ENCODE data around the gene MDH1.

The MDH1 gene

DNA sequence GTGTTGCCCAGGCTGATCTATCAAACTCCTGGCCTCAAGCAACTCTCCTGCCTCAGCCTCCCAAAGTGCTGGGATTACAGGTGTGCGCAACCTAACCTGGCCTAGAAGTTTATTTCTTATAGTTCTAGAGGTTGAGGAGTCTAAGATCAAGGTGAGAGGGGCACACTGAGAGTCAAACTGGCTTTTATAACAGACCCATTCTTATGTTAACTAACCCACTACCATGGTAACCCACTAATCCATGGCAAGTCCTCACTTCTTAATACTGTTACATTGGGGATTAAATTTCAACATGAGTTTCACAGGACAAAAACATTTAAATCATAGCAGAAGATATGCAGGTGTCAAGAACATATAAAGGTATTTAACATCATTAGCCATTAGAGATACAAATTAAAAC is 50.6 kb downstream of the MDH1 start:
- no peak for DNase-seq

DNA sequence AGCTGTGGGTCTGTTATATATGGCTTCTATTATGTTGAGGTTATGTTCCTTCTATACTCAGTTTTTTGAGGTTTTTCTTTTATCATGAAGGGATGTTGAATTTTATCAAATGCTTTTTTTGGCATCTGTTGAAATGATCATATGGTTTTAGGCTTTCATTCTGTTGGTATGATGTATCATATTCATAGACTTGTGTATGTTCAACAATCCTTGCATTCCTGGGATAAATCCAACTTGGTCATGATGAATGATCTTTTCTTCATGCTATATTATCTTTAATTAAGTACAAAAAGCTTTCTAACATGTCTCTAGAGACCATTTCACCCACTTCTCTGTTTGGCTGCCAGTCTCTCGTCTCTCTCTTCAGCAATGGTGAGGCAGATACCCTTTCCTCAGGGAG is 54.2 kb downstream of the MDH1 start:
- no peak for DNase-seq

DNA sequence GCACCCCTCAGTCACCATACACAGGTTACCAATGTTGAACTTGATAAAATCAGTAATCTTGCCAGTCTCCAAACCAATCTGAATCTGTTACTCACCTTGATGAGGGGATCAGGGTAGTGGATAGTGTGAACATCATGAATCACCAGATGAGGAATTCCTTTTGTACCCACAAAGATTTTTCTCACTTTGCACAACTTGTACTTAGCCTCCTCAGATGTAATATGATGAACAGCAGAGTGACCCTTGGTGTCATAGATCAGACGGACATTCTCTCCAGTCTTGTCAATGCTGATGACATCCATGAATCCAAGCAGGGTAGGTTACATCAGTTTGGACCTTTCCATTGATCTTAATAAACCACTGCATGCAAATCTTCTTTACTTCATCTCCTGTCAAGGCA is 54.7 kb downstream of the MDH1 start:
- DNase-seq = no peak

DNA sequence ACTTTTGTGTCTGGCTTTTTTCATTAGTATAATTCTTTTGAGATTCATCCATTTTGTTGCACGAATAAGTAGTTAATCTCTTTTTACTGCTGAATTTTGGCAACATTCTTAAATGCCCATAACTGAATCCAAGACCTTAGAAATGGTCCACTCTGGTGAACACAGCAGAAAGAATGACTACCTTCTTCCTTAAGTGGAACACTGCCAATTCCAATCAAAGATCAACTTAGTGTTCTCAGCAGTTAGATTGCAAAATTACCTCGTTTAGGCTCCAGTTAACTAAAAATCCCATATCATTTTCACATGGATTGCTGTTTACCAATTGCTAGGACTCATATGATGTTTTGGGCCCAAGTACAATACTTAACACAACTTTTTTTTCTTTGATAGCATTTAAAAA is 59.9 kb downstream of the MDH1 start:
- no peak for DNase-seq

DNA sequence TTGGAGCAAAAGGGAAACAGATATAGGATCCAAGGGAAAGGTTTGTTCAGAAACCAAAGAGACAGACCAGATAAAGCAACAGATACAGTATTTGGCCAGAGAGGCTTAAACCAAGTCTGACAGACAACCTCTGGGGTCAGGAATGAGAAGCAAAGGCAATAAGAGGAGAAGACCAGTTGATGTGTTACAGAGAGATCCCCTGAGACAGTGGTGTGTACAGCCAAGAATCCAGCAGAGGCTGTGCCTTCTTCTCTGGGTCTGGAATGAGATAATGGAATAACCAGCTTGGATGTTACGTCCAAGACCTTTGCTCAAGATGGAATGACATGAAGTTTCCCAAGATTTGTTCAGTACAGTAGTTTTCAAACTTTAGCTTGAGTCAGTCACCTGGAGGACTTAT is 61.1 kb downstream of the MDH1 start:
- no peak for DNase-seq

DNA sequence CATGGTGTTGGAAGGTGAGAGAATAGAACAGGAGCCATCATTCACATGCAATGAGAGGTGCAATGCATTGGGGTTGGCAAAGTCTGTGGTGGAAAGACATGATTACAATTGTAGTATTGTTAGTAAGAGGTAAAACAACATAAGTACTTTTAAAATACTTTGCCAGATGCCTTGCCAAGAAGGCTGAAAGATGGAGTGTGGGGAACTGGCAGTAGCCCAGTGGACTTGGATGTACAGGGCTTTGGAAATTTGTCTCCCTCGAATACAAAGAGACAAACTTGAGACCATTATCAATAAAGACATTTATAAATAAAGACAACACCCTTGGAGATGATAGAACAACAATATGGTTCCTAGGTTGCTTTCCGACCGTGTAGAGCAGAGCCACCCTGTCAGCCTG is 62.0 kb downstream of the MDH1 start:
- no peak for DNase-seq

DNA sequence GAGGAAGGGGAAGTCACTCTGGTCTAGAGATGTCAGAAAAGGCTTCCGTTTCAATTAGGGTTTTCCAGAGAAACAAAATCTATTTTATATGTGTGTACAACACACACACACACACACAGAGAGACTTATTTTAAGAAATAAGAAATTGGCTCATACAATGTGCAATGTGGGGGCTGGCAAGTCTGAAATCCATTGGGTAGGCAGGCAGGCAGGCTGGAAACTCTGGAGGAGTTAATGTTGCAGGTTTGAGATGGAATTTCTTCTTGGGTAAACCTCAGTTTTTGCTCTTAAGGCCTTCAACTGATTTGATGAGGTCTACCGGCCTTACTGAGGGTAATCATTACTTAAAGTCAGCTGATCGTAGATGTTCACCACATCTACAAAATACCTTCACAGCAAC is 62.6 kb downstream of the MDH1 start:
- no peak for DNase-seq

DNA sequence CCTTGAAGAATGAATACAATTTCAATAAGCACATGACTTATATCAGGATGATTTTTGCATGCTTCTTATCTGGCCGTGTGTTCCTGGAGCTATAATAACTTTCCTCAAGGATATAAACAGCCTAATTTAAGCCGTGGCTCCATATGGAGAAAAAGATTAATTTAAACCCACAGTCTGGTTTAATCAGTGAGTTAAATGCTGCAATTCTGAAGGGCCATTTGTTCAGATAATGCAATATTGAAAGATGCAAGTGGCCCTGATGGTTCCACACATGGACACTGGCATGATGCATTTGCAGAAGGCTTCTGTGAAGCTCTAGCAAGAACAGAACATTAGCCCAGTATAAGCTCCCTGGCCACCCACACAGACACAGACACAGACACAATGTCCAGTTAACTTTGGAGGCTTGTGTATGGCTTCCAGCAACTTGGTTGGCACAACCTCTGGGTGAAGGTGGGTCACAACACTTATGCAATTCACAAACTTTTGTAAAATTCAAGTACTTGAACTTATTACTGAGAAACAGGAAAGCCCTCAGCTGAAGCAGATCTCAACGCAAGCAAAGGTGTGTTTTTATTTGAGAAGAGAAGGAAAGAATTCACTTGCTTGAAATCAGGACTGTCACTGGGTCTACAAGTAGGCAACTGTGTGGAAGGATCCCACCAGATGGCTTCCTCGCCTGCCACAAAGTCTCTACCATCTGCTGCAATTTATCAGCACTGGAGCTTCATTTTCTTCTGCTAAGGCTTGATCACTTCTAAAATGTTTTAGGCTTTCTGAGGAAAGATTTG is 63.3 kb downstream of the MDH1 start:
- DNase-seq = no peak

DNA sequence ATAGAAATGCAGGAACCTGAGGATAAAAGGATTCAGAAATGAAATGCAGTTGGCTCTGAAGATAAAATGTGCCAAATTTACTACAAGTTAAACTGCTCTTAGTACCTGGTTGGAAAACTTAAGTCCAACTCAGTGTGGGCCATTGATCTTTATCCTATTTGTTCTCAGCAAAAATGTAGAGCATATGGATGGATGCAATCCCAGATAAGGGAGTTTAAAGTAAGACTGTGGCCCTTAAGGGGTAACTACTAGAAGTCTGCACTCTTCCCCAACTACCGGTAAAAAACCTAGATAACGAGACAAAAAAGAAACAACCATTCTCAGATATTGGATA is 63.9 kb downstream of the MDH1 start:
- no peak for DNase-seq

DNA sequence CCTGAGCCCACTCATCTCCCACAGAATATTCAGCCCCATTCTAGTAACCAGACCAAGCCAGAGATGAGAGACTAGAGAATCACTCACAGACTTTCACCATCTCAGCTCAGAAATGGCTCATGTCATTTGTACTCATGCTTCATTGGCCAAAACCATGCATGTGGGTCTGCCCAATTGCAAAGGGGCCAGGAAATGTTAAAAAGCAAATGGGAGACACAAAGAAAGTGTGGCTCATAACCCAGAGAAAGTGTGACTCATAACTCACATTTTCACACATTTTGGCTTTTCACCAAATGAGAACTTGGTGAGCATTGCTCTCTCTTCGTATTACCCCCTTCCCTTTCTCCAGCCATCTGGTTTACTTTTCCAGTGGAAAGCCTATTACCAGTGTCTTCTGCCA is 66.2 kb downstream of the MDH1 start:
- DNase-seq = no peak
